HPDE6-E6E7 (cell line): ENCODE results near the gene ZNF500.
"Not testable (repeated sequence)": the region's sequence is repeated elsewhere in the genome, so short reads cannot be mapped to it uniquely, and the experiment has no call there.

Experiments used
- DNase-seq: peaks from one replicate; pipeline ENCODE4 v3.0.0; 2011; ENCODE audit warnings: missing footprints; ENCODE audit errors: extremely low spot score

The ZNF500 gene

GRCh38 chr16:4796982-4797804, 30.2 kb upstream of the ZNF500 start:
- no peak for DNase-seq

GRCh38 chr16:4795828-4796572, 29.0 kb upstream of the ZNF500 start:
- no peak for DNase-seq

- no peak for DNase-seq
These were observed 28.3 kb upstream of the ZNF500 start, which contains the start of gene SMIM22 for GRCh38 chr16:4795181-4795827. Gene SMIM22, plus strand, starts transcription at chr16:4795369. Its CDS starts 366 bp downstream, at chr16:4795735.

- DNase-seq, result no peak
These were observed 26.1 kb upstream of the ZNF500 start for GRCh38 chr16:4792951-4793513.

- DNase-seq, result no peak
These were observed 23.9 kb upstream of the ZNF500 start for GRCh38 chr16:4790871-4791270.

GRCh38 chr16:4790261-4790660, 23.3 kb upstream of the ZNF500 start:
- no peak for DNase-seq

GRCh38 chr16:4788910-4789309, 21.9 kb upstream of the ZNF500 start:
- DNase-seq, result no peak

GRCh38 chr16:4788489-4788889, 21.5 kb upstream of the ZNF500 start:
- DNase-seq, result no peak

GRCh38 chr16:4787627-4788482, 20.9 kb upstream of the ZNF500 start, which contains the start of gene SEPTIN12:
Gene SEPTIN12, minus strand, starts transcription at chr16:4788345. Its CDS starts 700 bp downstream, at chr16:4787645.
- DNase-seq, result no peak

- DNase-seq, result no peak
These were observed 20.1 kb upstream of the ZNF500 start for GRCh38 chr16:4787068-4787467.

GRCh38 chr16:4785758-4786433, 18.9 kb upstream of the ZNF500 start:
- DNase-seq, result no peak

- not testable (repeated sequence) for DNase-seq
These were observed 17.6 kb upstream of the ZNF500 start for GRCh38 chr16:4784444-4784987.

GRCh38 chr16:4783951-4784336, 17.0 kb upstream of the ZNF500 start:
- no peak for DNase-seq

GRCh38 chr16:4783251-4783950, 16.4 kb upstream of the ZNF500 start:
- no peak for DNase-seq

GRCh38 chr16:4780235-4780634, 13.3 kb upstream of the ZNF500 start:
- no peak for DNase-seq

- no peak for DNase-seq
These were observed 11.1 kb upstream of the ZNF500 start for GRCh38 chr16:4778050-4778392.

- no peak for DNase-seq
These were observed 10.5 kb upstream of the ZNF500 start for GRCh38 chr16:4777339-4778049.

GRCh38 chr16:4776141-4776705, 9.3 kb upstream of the ZNF500 start:
- no peak for DNase-seq

- no peak for DNase-seq
These were observed 8.0 kb upstream of the ZNF500 start for GRCh38 chr16:4775005-4775404.
